Left forelimb (tissue), 1 donor: ENCODE data around the gene RUFY4.
"Not testable (repeated sequence)": the region's sequence is repeated elsewhere in the genome, so short reads cannot be mapped to it uniquely, and the experiment has no call there.

Experiments used
- DNase-seq: peaks from one replicate; pipeline ENCODE4 v3.0.0-alpha.2; 2018; ENCODE audit warnings: low spot score

The RUFY4 gene, protein sequence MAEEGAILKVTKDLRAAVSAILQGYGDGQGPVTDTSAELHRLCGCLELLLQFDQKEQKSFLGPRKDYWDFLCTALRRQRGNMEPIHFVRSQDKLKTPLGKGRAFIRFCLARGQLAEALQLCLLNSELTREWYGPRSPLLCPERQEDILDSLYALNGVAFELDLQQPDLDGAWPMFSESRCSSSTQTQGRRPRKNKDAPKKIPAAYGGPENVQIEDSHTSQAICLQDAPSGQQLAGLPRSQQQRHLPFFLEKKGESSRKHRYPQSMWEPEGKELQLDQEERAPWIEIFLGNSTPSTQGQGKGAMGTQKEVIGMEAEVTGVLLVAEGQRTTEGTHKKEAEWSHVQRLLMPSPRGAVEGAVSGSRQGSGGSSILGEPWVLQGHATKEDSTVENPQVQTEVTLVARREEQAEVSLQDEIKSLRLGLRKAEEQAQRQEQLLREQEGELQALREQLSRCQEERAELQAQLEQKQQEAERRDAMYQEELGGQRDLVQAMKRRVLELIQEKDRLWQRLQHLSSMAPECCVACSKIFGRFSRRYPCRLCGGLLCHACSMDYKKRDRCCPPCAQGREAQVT

GRCh38 chr2:218068721-218069334, at the start of gene RUFY4:
Gene RUFY4 (plus strand): TSS chr2:218069253. CDS start chr2:218070606, 1,353 bp downstream.
- not testable (repeated sequence) for DNase-seq

- DNase-seq = no peak
These were observed 49.5 kb upstream of the RUFY4 start for GRCh38 chr2:218019411-218020060.

GRCh38 chr2:218020281-218020680, 48.8 kb upstream of the RUFY4 start:
- no peak for DNase-seq

DNA sequence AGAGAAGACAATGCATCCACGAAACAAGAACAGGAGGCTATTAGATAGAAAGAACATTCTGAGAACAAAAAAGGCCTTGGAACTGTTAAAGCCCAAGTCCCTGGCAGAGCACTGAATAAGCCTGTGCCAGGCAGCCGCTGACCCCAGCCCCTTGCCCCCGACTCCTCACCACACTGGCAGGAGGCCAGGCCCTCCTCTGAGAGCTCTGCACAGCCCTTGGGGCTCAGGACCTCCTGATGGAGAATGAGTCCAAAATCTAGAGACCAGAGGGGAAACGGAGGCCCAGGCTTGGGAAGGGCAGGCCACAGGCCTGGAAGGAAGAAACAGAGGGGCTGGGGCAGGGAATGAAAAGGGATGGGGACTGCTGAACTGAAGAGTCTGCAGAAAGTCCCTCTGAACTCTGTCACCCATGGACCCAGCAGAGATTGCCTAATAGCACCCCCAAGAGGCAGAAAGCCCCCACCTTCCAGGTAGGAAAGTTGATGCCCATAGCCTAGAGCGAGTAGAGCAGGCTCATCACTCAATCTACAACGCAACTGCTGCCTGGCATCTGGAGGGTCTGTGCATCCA, 48.0 kb upstream of the RUFY4 start:
- no peak for DNase-seq

DNA sequence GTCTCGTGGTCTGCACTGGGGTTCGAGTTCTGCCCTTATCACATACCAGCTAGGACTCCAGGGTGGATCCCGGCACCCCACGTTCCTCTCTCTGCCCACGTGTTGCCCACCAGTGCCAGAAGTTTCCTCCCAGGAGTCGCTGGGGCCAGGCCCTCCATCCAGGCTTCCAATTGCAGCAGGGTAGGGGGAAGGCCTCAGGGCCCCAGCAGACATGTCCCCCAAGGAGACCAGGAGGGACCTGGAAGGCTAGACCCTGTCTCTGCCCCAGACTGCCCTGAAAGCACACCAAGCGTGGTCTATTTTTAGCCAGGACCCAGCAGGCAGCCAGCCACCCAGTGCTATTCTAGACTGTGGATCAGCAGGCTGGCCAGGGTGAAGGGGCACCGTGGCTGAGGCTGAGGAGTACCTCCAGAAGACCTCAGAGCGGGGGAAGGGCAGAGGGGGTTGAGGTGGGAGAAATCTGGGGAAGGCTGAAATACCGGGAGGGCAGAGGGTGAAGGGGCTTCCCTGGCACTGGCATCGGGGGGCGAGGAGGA, 47.4 kb upstream of the RUFY4 start:
- DNase-seq = no peak

DNA sequence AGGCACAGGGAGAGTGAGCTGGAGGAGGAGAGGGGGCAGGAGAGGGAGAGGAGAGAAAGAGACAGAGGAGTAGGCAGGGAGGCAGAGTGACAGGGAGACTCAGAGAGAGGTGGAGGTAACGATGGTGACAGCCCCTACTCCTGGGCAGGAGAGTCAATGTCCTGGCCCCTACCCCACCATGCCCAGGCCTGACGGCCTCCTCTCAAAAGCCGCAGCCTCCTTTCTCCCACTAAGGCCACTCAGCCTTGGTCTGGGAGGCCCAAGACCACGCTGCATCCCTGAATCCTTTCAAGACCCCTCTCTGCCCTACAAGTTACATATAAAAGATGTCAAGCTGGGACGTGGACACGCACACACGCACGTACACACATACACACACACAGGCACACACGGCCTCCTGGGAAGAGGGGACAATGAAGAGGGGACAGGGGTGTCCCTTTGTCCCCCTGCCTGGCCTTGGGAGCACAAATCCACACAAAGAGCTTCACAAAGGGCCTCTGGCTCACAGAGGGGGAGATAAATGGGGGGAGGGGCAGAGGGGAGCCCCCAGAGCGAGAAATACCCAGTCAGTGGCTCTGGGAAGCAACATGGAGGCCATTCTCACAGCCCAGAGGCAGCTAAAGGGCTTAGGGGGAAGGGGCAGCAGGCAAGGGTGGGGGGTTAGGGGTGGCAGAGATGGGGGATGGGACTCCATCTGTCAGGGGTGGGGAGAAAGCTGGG, 46.8 kb upstream of the RUFY4 start:
- peak; percentile 36 for DNase-seq

DNA sequence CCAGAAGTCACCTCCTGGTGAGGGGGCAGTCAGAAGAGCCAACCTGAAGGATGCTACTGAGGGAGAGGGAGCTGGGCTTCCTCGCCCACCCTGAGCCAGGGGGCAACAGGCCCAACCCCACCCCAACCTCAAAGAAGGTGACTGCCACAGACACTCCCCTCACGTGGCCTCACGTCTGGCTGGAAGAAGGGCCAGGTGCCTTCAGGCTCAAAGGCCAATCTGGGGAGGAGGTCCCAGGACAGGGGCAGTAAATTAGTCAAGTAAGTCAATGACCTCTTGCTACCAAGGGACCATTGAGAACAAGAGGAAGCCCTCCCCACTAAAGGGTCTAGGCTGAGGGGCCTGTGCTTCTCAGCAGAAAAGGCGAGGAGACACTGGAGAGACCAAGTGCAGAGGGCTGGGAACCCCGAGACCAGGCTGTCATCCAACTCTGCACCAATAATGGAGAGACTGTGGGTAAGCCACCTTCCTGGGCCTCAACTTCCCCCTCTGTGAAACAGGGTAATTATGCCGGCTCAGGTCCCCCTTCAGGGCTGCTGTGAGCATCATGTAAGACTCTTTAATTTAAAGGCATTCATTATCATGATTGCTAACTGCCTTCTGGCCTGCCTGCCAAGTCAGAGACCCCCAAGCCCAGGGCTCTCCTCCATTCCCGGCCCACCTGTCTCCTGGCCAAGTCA, 46.1 kb upstream of the RUFY4 start:
- peak; percentile 47 for DNase-seq

DNA sequence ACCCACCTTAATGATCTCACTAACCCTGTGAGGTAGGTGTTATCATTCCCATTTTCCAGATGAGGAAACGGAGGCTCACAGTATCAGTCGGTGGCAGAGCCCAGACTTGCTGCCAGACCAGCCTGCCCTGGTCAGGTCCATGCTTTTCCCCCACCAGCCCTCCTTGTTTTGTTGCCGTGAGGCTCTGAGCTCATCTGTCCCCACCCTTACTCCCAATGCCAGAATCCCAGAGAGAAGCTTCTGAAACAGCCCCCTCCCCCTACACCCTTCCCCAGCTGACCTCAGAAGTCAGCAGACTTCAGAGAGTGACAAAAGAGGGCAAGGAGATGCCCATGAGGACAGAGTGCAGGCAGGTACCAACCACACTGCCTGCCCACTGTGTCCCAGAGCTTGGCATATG, 45.4 kb upstream of the RUFY4 start:
- DNase-seq = peak; percentile 31

DNA sequence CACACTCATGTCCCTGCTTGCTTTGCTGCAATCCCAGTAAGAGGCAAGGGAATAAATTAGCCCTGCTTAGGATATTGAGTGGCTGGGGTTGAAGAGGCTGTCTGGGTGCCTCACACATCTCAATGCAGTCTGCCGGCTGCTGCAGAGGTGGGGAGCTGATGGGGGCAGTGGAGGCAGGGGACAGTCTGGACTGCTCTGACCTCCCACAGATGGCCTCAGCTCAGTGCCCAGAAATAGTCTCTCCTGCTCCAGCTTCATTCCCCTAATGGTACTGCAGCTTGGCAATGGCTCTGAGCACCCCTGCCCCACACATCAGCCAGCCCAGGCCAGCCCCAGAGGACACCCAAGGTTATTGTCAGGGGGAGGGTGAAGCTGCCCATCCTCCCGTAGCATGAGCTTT, 44.7 kb upstream of the RUFY4 start:
- DNase-seq = peak; percentile 47

GRCh38 chr2:218024871-218025270, 44.2 kb upstream of the RUFY4 start:
- DNase-seq = peak; percentile 48

- peak; percentile 40 for DNase-seq
These were observed 42.8 kb upstream of the RUFY4 start for GRCh38 chr2:218026244-218026643.

GRCh38 chr2:218026676-218027425, 42.2 kb upstream of the RUFY4 start:
- peak; percentile 64 for DNase-seq

GRCh38 chr2:218027426-218028188, 41.4 kb upstream of the RUFY4 start:
- DNase-seq = no peak

- DNase-seq = peak; percentile 55
These were observed 40.9 kb upstream of the RUFY4 start for GRCh38 chr2:218028189-218028495.

- DNase-seq = no peak
These were observed 40.3 kb upstream of the RUFY4 start for GRCh38 chr2:218028562-218029348.

DNA sequence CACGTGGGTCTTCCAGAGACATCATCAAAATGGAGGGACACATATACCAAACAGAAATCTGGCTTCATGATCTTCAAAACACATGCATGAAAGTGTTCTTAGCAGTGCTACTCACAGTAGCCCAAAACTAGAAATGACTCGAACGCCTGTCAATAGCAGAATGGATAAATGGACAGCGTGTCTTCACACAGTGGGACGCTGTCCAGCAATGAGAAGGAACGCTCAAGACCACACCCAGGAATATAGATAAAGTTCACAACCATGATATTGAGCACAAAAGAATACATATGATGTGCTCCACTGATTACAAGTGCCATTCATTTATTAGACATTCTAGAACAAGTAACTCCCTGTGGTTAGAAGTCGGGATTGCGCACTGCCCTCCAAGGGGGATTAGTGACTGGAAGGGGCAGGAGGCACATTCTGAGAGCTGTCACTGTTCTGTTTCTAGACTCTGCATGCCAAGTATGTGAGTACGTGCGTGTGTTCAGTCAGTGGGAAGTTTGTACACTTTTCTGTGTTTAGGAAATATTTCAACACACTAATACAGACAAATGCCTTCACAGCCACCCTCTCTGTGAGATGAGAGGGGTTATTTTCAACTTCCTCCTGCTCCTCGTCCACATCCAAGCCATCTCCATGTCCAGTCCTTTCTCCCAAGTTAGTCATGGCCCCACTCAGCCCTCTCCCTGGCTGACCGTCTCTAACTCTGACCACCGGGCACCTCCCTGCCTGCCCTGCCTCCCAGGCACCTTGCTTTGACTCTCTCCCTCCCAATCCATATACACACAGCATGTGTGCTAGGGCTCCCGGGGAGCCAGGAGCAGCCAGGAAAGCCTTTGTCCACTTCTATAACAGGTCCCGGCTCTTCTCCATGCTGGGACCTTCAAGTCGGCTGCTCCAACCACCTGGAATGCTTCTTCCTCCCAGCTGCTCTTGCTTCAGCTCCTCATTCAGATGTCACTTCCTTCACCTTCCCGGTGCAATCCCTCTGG, 39.4 kb upstream of the RUFY4 start:
- DNase-seq = peak; percentile 53
